Measurements from ENCODE around the gene UNC13A. TPM values are rescaled to one million over a fixed set of nuclear protein-coding genes. Genes with fewer than 3 reads are reported as not detected.

UNC13A gene
- total and polyA plus RNA-seq, 2 of the 13 experiments (the other 11 are each of a cell fraction or from before 2014, with no cell fraction given) = 0.11 to 0.45 TPM

DNA sequence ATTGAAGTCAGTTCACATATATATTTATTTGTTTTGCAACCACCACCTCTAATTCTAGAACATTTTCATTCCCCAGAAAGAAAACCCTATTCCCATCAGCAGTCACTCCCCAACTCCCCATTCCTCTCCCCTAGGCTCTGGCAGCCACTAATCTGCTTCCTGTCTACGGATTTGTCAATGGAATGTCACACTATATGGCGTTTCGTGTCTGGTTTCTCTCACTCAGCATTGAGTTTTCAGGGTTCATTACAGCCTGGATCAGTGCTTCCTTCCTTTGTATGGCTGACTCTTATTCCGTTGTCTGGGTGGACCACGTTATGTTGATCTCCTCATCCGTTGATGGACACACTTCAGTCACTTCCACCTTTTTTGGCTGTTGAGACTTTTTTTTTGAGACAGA, 123.4 kb downstream of the UNC13A start:
- Histone ChIP-seq H3K4me3 (replicated peaks in 1 of 3; ENCODE audit: insufficient read depth in 1 of 3, low read depth in 2 of 3, low read length in 3 of 3) (no peak overlapping the region), H3K4me2 (ENCODE audit: low read depth, low read length) (no peak overlapping the region), H3K27me3 (ENCODE audit: control insufficient read depth in 1 of 2, insufficient read depth in 2 of 2, low read length in 2 of 2) (no peaks in the 10 kb centered on the region), H3K9me3 (ENCODE audit: low read length) (no peaks in the 10 kb centered on the region), H3K36me3 (replicated peaks in 1 of 2; ENCODE audit: control insufficient read depth in 1 of 2, insufficient read depth in 2 of 2, low read length in 2 of 2) (peaks cover 22 to 52% of the 10 kb centered on the region in 2 experiments), H3K4me1 (ENCODE audit: insufficient read depth, low read length) (peaks cover 8% of the 10 kb centered on the region; the same call in 1 of the 2 replicates), H3K79me2 (ENCODE audit: insufficient read depth, low read length) (no peaks in the 10 kb centered on the region), H4K20me1 (ENCODE audit: insufficient read depth, low read length) (no peaks in the 10 kb centered on the region), H3K27ac (ENCODE audit: extremely low read length, insufficient read depth, low read length) (no peak overlapping the region), H2AFZ (ENCODE audit: low read length) (no peak overlapping the region), H3K9ac (ENCODE audit: insufficient read depth, low read depth, low read length) (no peak overlapping the region)
- 80% methylated on average over 6 of the region's 6 CpGs for WGBS (ENCODE audit: low lambda C conversion rate)
- BruUV-seq (replicated peaks) = no TSS peak
- intact Hi-C loops (cut with micrococcal nuclease; ENCODE audit: unreplicated experiment) (no loop called here), in situ Hi-C loops (cut with HindIII; ENCODE audit: extremely low pct_ligation_motif_present, low pct_unique_long_range_greater_than_20kb) (no loop called here)
- no peak for FAIRE-seq
- no peak for TF ChIP-seq ZFP90 (CRISPR knock-in tag; IDR thresholded peaks at IDR 0.05; ENCODE audit: borderline replicate concordance)
- no peak for ATAC-seq
- DNase-seq (ENCODE audit: low spot score) = no peak
- POLR2A ChIA-PET = no interaction called here
- CTCF ChIA-PET (ENCODE audit: low intra/inter-chr PET ratio, low total read pairs) = no interaction called here

DNA sequence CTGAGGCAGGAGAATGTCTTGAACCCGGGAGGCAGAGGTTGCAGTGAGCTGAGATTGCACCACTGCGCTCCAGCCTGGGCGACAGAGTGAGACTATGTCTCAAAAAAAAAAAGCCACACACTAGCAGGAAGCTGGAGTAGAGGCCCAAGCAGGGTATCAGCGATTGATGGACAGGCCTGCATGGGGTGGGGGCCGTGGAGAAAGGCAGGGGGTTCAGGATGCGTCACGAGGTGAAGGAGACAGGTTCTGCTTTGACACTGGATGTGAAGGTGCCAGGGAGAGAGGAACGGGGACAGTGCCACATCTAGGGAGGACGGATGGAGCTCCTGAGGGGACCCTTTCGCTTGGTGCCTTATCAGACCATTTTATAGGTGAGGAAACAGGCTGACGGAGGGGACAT, 125.6 kb downstream of the UNC13A start:
- ChIA-PET CTCF (ENCODE audit: low intra/inter-chr PET ratio, low total read pairs) (no interaction called here), POLR2A (no interaction called here)
- DNase-seq (ENCODE audit: low spot score) = no peak
- TF ChIP-seq JDP2 (CRISPR knock-in tag; IDR thresholded peaks at IDR 0.05; ENCODE audit: borderline replicate concordance) (no peak), ELF4 (CRISPR knock-in tag; IDR thresholded peaks at IDR 0.05; ENCODE audit: borderline replicate concordance) (no peak), KDM5B (CRISPR knock-in tag; IDR thresholded peaks at IDR 0.05; ENCODE audit: borderline replicate concordance) (no peak)
- Histone ChIP-seq H3K79me2 (ENCODE audit: insufficient read depth, low read length) (no peaks in the 10 kb centered on the region), H3K4me2 (ENCODE audit: low read depth, low read length) (no peak overlapping the region), H3K36me3 (replicated peaks in 1 of 2; ENCODE audit: control insufficient read depth in 1 of 2, insufficient read depth in 2 of 2, low read length in 2 of 2) (peaks cover 20 to 46% of the 10 kb centered on the region in 2 experiments), H4K20me1 (ENCODE audit: insufficient read depth, low read length) (no peaks in the 10 kb centered on the region), H3K9me3 (ENCODE audit: low read length) (no peaks in the 10 kb centered on the region), H3K4me3 (replicated peaks in 1 of 3; ENCODE audit: insufficient read depth in 1 of 3, low read depth in 2 of 3, low read length in 3 of 3) (no peak overlapping the region), H3K27ac (ENCODE audit: extremely low read length, insufficient read depth, low read length) (no peak overlapping the region), H2AFZ (ENCODE audit: low read length) (no peak overlapping the region), H3K9ac (ENCODE audit: insufficient read depth, low read depth, low read length) (no peak overlapping the region), H3K27me3 (ENCODE audit: control insufficient read depth in 1 of 2, insufficient read depth in 2 of 2, low read length in 2 of 2) (no peaks in the 10 kb centered on the region), H3K4me1 (ENCODE audit: insufficient read depth, low read length) (peaks cover 8% of the 10 kb centered on the region; the same call in 1 of the 2 replicates)
- no peak for ATAC-seq
- WGBS (ENCODE audit: low lambda C conversion rate) = 97% methylated on average over 11 of the region's 11 CpGs
- BruUV-seq (replicated peaks) = no TSS peak
- intact Hi-C loops (cut with micrococcal nuclease; ENCODE audit: unreplicated experiment) (no loop called here), in situ Hi-C loops (cut with HindIII; ENCODE audit: extremely low pct_ligation_motif_present, low pct_unique_long_range_greater_than_20kb) (no loop called here)
- FAIRE-seq = no peak

Data from HepG2 (cell line).